Endothelial cell of umbilical vein (primary cell): ENCODE results near the gene APMAP. TPM values are rescaled to one million over a fixed set of nuclear protein-coding genes. Genes with fewer than 3 reads are reported as not detected.

Experiments used
- BruUV-seq: library from RNA; stranded (reverse); fragments of 400-500 nt; replicated peaks from 2 replicates; lab custom pipeline; 2021; lab: Mats Ljungman, UMichigan
- CTCF ChIA-PET: fragments of 300-600, 350-600 bp; sonication (Branson Sonifier 250); formaldehyde crosslinking; loops from one replicate; lab custom pipeline; 2021; ENCODE audit warnings: antibody characterized with exemption, inconsistent platforms; lab: Charles Lee
- POLR2A ChIA-PET: fragments of 300-600, 350-600 bp; sonication (Branson Sonifier 250); formaldehyde crosslinking; loops from one replicate; lab custom pipeline; 2021; ENCODE audit warnings: antibody characterized with exemption, inconsistent platforms; lab: Charles Lee
- DNase-seq: peaks from one replicate; pipeline ENCODE4 v3.0.0-alpha.2; 2011; ENCODE audit warnings: low read depth, low spot score
- FAIRE-seq: peaks from 2 replicates; lab custom pipeline; 2011; peaks lifted over from hg19 to GRCh38; lab: Jason Lieb, UNC
- H2AFZ ChIP-seq: 2 replicates; pipeline ENCODE4 v1.6.0; 2012; ENCODE audit warnings: low read depth, low read length, control low read depth, inconsistent platforms
- H3K27ac ChIP-seq: 2 replicates; pipeline ENCODE4 v1.5.1; 2011; ENCODE audit warnings: low read depth, mild to moderate bottlenecking, control low read depth, low read length, moderate library complexity; ENCODE audit not compliant: insufficient read depth
- H3K27me3 ChIP-seq, 2 experiments: 2 replicates each; pipeline versions ENCODE4 v1.6.0 to v1.6.1; 2011; ENCODE audit warnings: low read length in 2 of 2, mixed read lengths in 1 of 2; ENCODE audit not compliant: control insufficient read depth in 2 of 2, insufficient read depth in 2 of 2
- H3K36me3 ChIP-seq, 2 experiments: 2 replicates in 1 of 2; 3 replicates in 1 of 2; pipeline ENCODE4 v1.5.1; 2011; ENCODE audit warnings: low read length in 2 of 2, mild to moderate bottlenecking in 1 of 2, moderate library complexity in 1 of 2; ENCODE audit not compliant: control insufficient read depth in 2 of 2, insufficient read depth in 2 of 2; ENCODE audit errors: extremely low read depth in 1 of 2
- H3K4me1 ChIP-seq: 3 replicates; pipeline ENCODE4 v1.5.1; 2011; ENCODE audit warnings: mild to moderate bottlenecking, low read length; ENCODE audit not compliant: control insufficient read depth, insufficient read depth; ENCODE audit errors: extremely low read depth
- H3K4me2 ChIP-seq: 2 replicates; pipeline ENCODE4 v1.6.1; 2011; ENCODE audit warnings: low read length, control low read depth, mixed read lengths; ENCODE audit not compliant: insufficient read depth
- H3K4me3 ChIP-seq, 3 experiments: fragments of 200-600 bp in 1 of 3; sonication (generic), shearing (Covaris generic) in 1 of 3; replicated peaks in 1 of 3; 2 replicates each; pipeline ENCODE4 v1.5.1; 2011 to 2016; ENCODE audit warnings: control low read depth in 3 of 3, low read length in 3 of 3, mild to moderate bottlenecking in 2 of 3, inconsistent platforms in 1 of 3, low read depth in 1 of 3, moderate library complexity in 1 of 3; ENCODE audit not compliant: insufficient read depth in 1 of 3
- H3K79me2 ChIP-seq: 2 replicates; pipeline ENCODE4 v1.6.0; 2012; ENCODE audit warnings: low read length, inconsistent platforms; ENCODE audit not compliant: control insufficient read depth, insufficient read depth
- H3K9ac ChIP-seq: replicated peaks from 2 replicates; pipeline ENCODE3; 2011; ENCODE audit warnings: low read length, control low read depth; ENCODE audit not compliant: insufficient read depth; ENCODE audit errors: extremely low read depth
- H3K9me1 ChIP-seq: replicated peaks from 3 replicates; pipeline ENCODE4 v1.6.0; 2011; ENCODE audit warnings: mild to moderate bottlenecking, low read length; ENCODE audit not compliant: control insufficient read depth, insufficient read depth; ENCODE audit errors: extremely low read depth
- H3K9me3 ChIP-seq: replicated peaks from 2 replicates; pipeline ENCODE4 v1.5.1; 2012; ENCODE audit warnings: low read length, inconsistent platforms; ENCODE audit not compliant: control insufficient read depth, insufficient read depth
- H4K20me1 ChIP-seq: replicated peaks from 2 replicates; pipeline ENCODE3; 2011; ENCODE audit warnings: mild to moderate bottlenecking, low read length; ENCODE audit not compliant: control insufficient read depth, insufficient read depth; ENCODE audit errors: extremely low read depth
- FOS ChIP-seq: IDR thresholded peaks from 2 replicates; pipeline ENCODE4 v1.6.1; 2011; ENCODE audit warnings: mild to moderate bottlenecking, low read length, moderate library complexity, borderline replicate concordance; ENCODE audit not compliant: insufficient read depth
- GATA2 ChIP-seq: IDR thresholded peaks from 2 replicates; pipeline ENCODE4 v1.7.0; 2011; ENCODE audit warnings: low read depth, mild to moderate bottlenecking, moderate library complexity, mixed read lengths, low read length; ENCODE audit not compliant: insufficient read length, insufficient read depth
- JUN ChIP-seq: IDR thresholded peaks from 2 replicates; pipeline ENCODE4 v1.6.1; 2011; ENCODE audit warnings: borderline replicate concordance, low read depth; ENCODE audit not compliant: insufficient read length, insufficient read depth
- MAX ChIP-seq: IDR thresholded peaks from 2 replicates; pipeline ENCODE4 v1.6.1; 2011; ENCODE audit not compliant: insufficient read depth, insufficient read length
- MYC ChIP-seq: IDR thresholded peaks from one replicate; pipeline ENCODE4 v1.6.1; 2011; ENCODE audit warnings: mild to moderate bottlenecking, low read depth, low read length
- POLR2AphosphoS5 ChIP-seq: IDR thresholded peaks from 2 replicates; pipeline ENCODE4 v1.6.1; 2012; ENCODE audit warnings: low read depth, mild to moderate bottlenecking, control low read depth, low read length, moderate library complexity; ENCODE audit not compliant: insufficient read depth
- dilution Hi-C: fragments of 300-500 bp; cut with MboI; formaldehyde crosslinking; loops from one replicate; pipeline ENCODE4 v1.15.0; 2019; ENCODE audit warnings: low sequenced_read_pairs; ENCODE audit not compliant: extremely low pct_ligation_motif_present
- intact Hi-C: fragments of 100-400 bp; cut with micrococcal nuclease; formaldehyde crosslinking; loops from one replicate; pipeline ENCODE4 v1.10.0; 2022
- polyA plus RNA-seq, 4 experiments: library from polyadenylated mRNA; depleted of rRNA in 3 of 4; stranded (reverse) in 3 of 4; unstranded in 1 of 4; fragments of >200 nt; gene quantifications; 2 replicates each; pipeline versions ENCODE4 v1.2.1 to v1.2.3, GENCODE V29; 2011 to 2012; ENCODE audit warnings: missing spikeins in 1 of 4
- total RNA-seq: library from RNA; stranded (reverse); gene quantifications from 2 replicates; pipeline ENCODE4 v1.2.3, GENCODE V29; 2021
- TF ChIP-seq, protein P1 (sequence below), 2 donors: IDR thresholded peaks; 1 replicate in 1 of 2; 2 replicates in 1 of 2; pipeline ENCODE4 v1.5.1; 2011; ENCODE audit warnings: low read length in 2 of 2, mild to moderate bottlenecking in 2 of 2, moderate library complexity in 2 of 2, control low read depth in 1 of 2, inconsistent platforms in 1 of 2, low read depth in 1 of 2; ENCODE audit not compliant: insufficient read depth in 1 of 2; ENCODE audit errors: extremely low read depth in 1 of 2

The APMAP gene
- total and polyA plus RNA-seq, 2 donors (not counting 3 experiments of a cell fraction or from before 2014, with no cell fraction given), result 80.7 to 110 TPM

- H3K79me2 ChIP-seq, result no peaks in the 10 kb centered on the region
- H3K4me1 ChIP-seq, result no peaks in the 10 kb centered on the region
- H3K4me3 ChIP-seq, result no peak overlapping the region
- ChIA-PET CTCF (no interaction called here), POLR2A (no interaction called here)
- FAIRE-seq, result no peak
- H3K9ac ChIP-seq, result no peak overlapping the region
- no peak overlapping the region for H3K4me2 ChIP-seq
- dilution Hi-C loops, result no loop called here
- no peak for DNase-seq
- H2AFZ ChIP-seq, result no peak overlapping the region
- H4K20me1 ChIP-seq, result no peaks in the 10 kb centered on the region
- no TSS peak for BruUV-seq
- no peaks in the 10 kb centered on the region for H3K9me3 ChIP-seq
- TF ChIP-seq MAX (no peak), MYC (no peak), POLR2AphosphoS5 (no peak), GATA2 (no peak), FOS (no peak), JUN (no peak)
- TF ChIP-seq, protein P1, sequence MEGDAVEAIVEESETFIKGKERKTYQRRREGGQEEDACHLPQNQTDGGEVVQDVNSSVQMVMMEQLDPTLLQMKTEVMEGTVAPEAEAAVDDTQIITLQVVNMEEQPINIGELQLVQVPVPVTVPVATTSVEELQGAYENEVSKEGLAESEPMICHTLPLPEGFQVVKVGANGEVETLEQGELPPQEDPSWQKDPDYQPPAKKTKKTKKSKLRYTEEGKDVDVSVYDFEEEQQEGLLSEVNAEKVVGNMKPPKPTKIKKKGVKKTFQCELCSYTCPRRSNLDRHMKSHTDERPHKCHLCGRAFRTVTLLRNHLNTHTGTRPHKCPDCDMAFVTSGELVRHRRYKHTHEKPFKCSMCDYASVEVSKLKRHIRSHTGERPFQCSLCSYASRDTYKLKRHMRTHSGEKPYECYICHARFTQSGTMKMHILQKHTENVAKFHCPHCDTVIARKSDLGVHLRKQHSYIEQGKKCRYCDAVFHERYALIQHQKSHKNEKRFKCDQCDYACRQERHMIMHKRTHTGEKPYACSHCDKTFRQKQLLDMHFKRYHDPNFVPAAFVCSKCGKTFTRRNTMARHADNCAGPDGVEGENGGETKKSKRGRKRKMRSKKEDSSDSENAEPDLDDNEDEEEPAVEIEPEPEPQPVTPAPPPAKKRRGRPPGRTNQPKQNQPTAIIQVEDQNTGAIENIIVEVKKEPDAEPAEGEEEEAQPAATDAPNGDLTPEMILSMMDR (IDR thresholded peaks at IDR 0.05; ENCODE audit: extremely low read depth in 1 of 2, insufficient read depth in 1 of 2, low read depth in 1 of 2, low read length in 2 of 2), result no peak
- no peaks in the 10 kb centered on the region for H3K9me1 ChIP-seq
- no peak overlapping the region for H3K27ac ChIP-seq
- intact Hi-C loops, result no loop called here
- peaks cover 8 to 20% of the 10 kb centered on the region in 2 experiments for H3K36me3 ChIP-seq
- no peaks in the 10 kb centered on the region for H3K27me3 ChIP-seq
These were observed 27.3 kb downstream of the APMAP start for GRCh38 chr20:24965065-24965919.
